GM12865 (cell line): ENCODE data around the gene NIPA2.

ENCODE experiments used
- DNase-seq: peaks from one replicate; pipeline ENCODE4 v3.0.0; 2010; ENCODE audit warnings: low read depth
- H3K4me3 ChIP-seq: 2 replicates; pipeline ENCODE4 v1.5.1; 2011; ENCODE audit warnings: mild to moderate bottlenecking, low read depth, low read length, control low read depth
- CTCF ChIP-seq: IDR thresholded peaks from 2 replicates; pipeline ENCODE4 v1.5.1; 2011; ENCODE audit warnings: low read length, control low read depth, low read depth, inconsistent platforms; ENCODE audit not compliant: insufficient read depth; ENCODE audit errors: missing control alignments

NIPA2 gene

GRCh38 chr15:22916606-22917350 is 78.3 kb downstream of the NIPA2 start:
- DNase-seq: no peak
- no peak for TF ChIP-seq CTCF
- no peak overlapping the region for H3K4me3 ChIP-seq

- no peak overlapping the region for H3K4me3 ChIP-seq
- DNase-seq: no peak
- no peak for TF ChIP-seq CTCF
Measured at GRCh38 chr15:22917556-22917955, 79.1 kb downstream of the NIPA2 start.
